ENCODE measurements around the gene DNASE2.
"Not testable (repeated sequence)": the region's sequence is repeated elsewhere in the genome, so short reads cannot be mapped to it uniquely, and the experiment has no call there.

DNASE2 gene

GRCh38 chr19:12864721-12865715, 16.2 kb downstream of the DNASE2 start:
- no peak for DNase-seq (ENCODE audit: low read depth in 2 of 2)

- DNase-seq (ENCODE audit: low read depth in 2 of 2), result no peak
Measured at GRCh38 chr19:12864143-12864542, 17.1 kb downstream of the DNASE2 start.

- no peak for DNase-seq (ENCODE audit: low read depth in 2 of 2)
Measured at GRCh38 chr19:12859546-12859945, 21.7 kb downstream of the DNASE2 start.

- no peak for DNase-seq (ENCODE audit: low read depth in 2 of 2)
Measured at GRCh38 chr19:12858041-12858928, 23.0 kb downstream of the DNASE2 start.

GRCh38 chr19:12856653-12857052, 24.6 kb downstream of the DNASE2 start:
- DNase-seq (ENCODE audit: low read depth in 2 of 2), result no peak

- DNase-seq (ENCODE audit: low read depth in 2 of 2), result peak; percentile 63 to 84
Measured at GRCh38 chr19:12847159-12848139, 33.8 kb downstream of the DNASE2 start.

- DNase-seq (ENCODE audit: low read depth in 2 of 2), result not testable (repeated sequence)
Measured at GRCh38 chr19:12846613-12847012, 34.6 kb downstream of the DNASE2 start.

- DNase-seq (ENCODE audit: low read depth in 2 of 2), result no peak
Measured at GRCh38 chr19:12843999-12844732, 37.1 kb downstream of the DNASE2 start.

GRCh38 chr19:12843328-12843727, 37.9 kb downstream of the DNASE2 start:
- no peak for DNase-seq (ENCODE audit: low read depth in 2 of 2)

GRCh38 chr19:12842511-12842910, 38.7 kb downstream of the DNASE2 start:
- DNase-seq (ENCODE audit: low read depth in 2 of 2), result no peak

GRCh38 chr19:12841094-12841493, 40.2 kb downstream of the DNASE2 start:
- no peak for DNase-seq (ENCODE audit: low read depth in 2 of 2)

- DNase-seq (ENCODE audit: low read depth in 2 of 2), result no peak
Measured at GRCh38 chr19:12840091-12841079, 40.9 kb downstream of the DNASE2 start.

GRCh38 chr19:12838886-12839756, 42.1 kb downstream of the DNASE2 start:
- DNase-seq (ENCODE audit: low read depth in 2 of 2), result no peak

GRCh38 chr19:12838182-12838885, 42.9 kb downstream of the DNASE2 start, which contains the start of gene MAST1:
TSS of gene MAST1 (plus strand) at chr19:12838515. CDS start at chr19:12838573, 58 bp downstream.
- peak in 1 of 2 donors; percentile 11 for DNase-seq (ENCODE audit: low read depth in 2 of 2)

- no peak for DNase-seq (ENCODE audit: low read depth in 2 of 2)
Measured at GRCh38 chr19:12837225-12837624, 44.0 kb downstream of the DNASE2 start.

GRCh38 chr19:12836529-12836863, 44.8 kb downstream of the DNASE2 start:
- no peak for DNase-seq (ENCODE audit: low read depth in 2 of 2)

- DNase-seq (ENCODE audit: low read depth in 2 of 2), result no peak
Measured at GRCh38 chr19:12834976-12835757, 46.1 kb downstream of the DNASE2 start.

Measured in stimulated activated CD4-positive, alpha-beta T cell treated with anti-CD3 and anti-CD28 coated beads, Interleukin-1b, Interleukin-23, amount 100 ng/mL, for 1 hour (primary cell).